CD4-positive, alpha-beta T cell treated with Interleukin-17A for 1 hour (primary cell): Measurements from ENCODE around the gene BRAP.
"Not testable (repeated sequence)": the region's sequence is repeated elsewhere in the genome, so short reads cannot be mapped to it uniquely, and the experiment has no call there.

ENCODE experiments used
- DNase-seq: peaks from one replicate; pipeline ENCODE4 v3.0.0-alpha.2; 2020

BRAP gene

GRCh38 chr12:111685811-111686573, at the start of gene BRAP, which contains the start of gene ACAD10:
Gene BRAP, minus strand, starts transcription at chr12:111685956. Its CDS starts 164 bp downstream, at chr12:111685792.
Gene ACAD10, plus strand, starts transcription at chr12:111686053. Its CDS starts 6,657 bp downstream, at chr12:111692710.
- DNase-seq, result peak; percentile 96

- no peak for DNase-seq
Measured at GRCh38 chr12:111733340-111733915, 47.7 kb upstream of the BRAP start.

- no peak for DNase-seq
Measured at GRCh38 chr12:111732786-111733185, 47.0 kb upstream of the BRAP start.

- DNase-seq, result no peak
Measured at GRCh38 chr12:111730420-111730819, 44.7 kb upstream of the BRAP start.

- DNase-seq, result no peak
Measured at GRCh38 chr12:111728795-111729194, 43.0 kb upstream of the BRAP start.

GRCh38 chr12:111723646-111724360, 38.0 kb upstream of the BRAP start:
- not testable (repeated sequence) for DNase-seq

- DNase-seq, result no peak
Measured at GRCh38 chr12:111720457-111720856, 34.7 kb upstream of the BRAP start.

GRCh38 chr12:111719316-111719715, 33.6 kb upstream of the BRAP start:
- not testable (repeated sequence) for DNase-seq

GRCh38 chr12:111715279-111715678, 29.5 kb upstream of the BRAP start:
- no peak for DNase-seq

GRCh38 chr12:111706145-111706544, 20.4 kb upstream of the BRAP start:
- DNase-seq, result no peak

GRCh38 chr12:111705672-111706071, 19.9 kb upstream of the BRAP start:
- DNase-seq, result no peak

GRCh38 chr12:111699962-111700361, 14.2 kb upstream of the BRAP start:
- DNase-seq, result no peak

- no peak for DNase-seq
Measured at GRCh38 chr12:111693818-111694217, 8.1 kb upstream of the BRAP start.

GRCh38 chr12:111692575-111693210, 6.9 kb upstream of the BRAP start:
- no peak for DNase-seq

- DNase-seq, result no peak
Measured at GRCh38 chr12:111691262-111691661, 5.5 kb upstream of the BRAP start.

GRCh38 chr12:111687952-111688351, 2.2 kb upstream of the BRAP start:
- no peak for DNase-seq

GRCh38 chr12:111687255-111687654, 1.5 kb upstream of the BRAP start:
- DNase-seq, result peak; percentile 5

- peak; percentile 2 for DNase-seq
Measured at GRCh38 chr12:111686574-111687105, 884 bp upstream of the BRAP start.

GRCh38 chr12:111685322-111685810, 390 bp downstream of the BRAP start:
- no peak for DNase-seq

GRCh38 chr12:111684485-111685198, 1.1 kb downstream of the BRAP start:
- DNase-seq, result not testable (repeated sequence)

GRCh38 chr12:111677186-111677585, 8.6 kb downstream of the BRAP start:
- DNase-seq, result no peak

- no peak for DNase-seq
Measured at GRCh38 chr12:111673503-111673902, 12.3 kb downstream of the BRAP start.
